Astrocyte (in vitro differentiated cells and primary cell): Measurements from ENCODE around the gene SMIM35.

Experiments used
- EZH2 ChIP-seq: IDR thresholded peaks from 2 replicates; pipeline ENCODE4 v1.6.1; 2012; ENCODE audit warnings: mild to moderate bottlenecking, low read length, inconsistent platforms; ENCODE audit not compliant: insufficient read depth
- TF ChIP-seq, protein P1 (sequence below): IDR thresholded peaks from 2 replicates; pipeline ENCODE4 v1.5.1; 2011; ENCODE audit warnings: low read depth, mild to moderate bottlenecking, inconsistent platforms, low read length, moderate library complexity; ENCODE audit not compliant: insufficient read depth

DNA sequence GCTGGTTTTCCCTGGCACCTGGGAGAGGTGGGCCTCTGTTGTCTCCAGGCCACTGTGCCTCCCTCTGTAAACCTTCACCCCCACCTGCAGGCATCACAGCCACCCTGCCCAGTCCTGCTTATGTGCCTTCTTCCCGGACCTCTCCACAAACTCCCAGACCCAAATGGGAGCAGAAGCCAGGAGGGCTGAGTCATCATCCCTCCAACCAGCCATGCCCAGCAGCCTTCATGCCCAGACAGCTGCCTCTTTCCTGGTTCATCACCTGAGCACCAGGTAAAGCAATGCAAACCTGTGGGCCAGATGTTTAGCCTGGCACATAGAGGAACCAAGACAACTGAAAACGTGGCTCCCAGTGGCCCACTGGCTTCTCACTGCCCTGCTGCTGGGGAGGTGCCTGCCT lies 12.0 kb downstream of the SMIM35 start:
- TF ChIP-seq, protein P1, sequence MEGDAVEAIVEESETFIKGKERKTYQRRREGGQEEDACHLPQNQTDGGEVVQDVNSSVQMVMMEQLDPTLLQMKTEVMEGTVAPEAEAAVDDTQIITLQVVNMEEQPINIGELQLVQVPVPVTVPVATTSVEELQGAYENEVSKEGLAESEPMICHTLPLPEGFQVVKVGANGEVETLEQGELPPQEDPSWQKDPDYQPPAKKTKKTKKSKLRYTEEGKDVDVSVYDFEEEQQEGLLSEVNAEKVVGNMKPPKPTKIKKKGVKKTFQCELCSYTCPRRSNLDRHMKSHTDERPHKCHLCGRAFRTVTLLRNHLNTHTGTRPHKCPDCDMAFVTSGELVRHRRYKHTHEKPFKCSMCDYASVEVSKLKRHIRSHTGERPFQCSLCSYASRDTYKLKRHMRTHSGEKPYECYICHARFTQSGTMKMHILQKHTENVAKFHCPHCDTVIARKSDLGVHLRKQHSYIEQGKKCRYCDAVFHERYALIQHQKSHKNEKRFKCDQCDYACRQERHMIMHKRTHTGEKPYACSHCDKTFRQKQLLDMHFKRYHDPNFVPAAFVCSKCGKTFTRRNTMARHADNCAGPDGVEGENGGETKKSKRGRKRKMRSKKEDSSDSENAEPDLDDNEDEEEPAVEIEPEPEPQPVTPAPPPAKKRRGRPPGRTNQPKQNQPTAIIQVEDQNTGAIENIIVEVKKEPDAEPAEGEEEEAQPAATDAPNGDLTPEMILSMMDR: no peak
- TF ChIP-seq EZH2: no peak
